Left lung (tissue), 10 donors: ENCODE results near the gene RPS16. TPM values are rescaled to one million over a fixed set of nuclear protein-coding genes. Genes with fewer than 3 reads are reported as not detected.
A peak's percentile ranks its signal among the peaks of the same experiment; 100 is the strongest.

ENCODE experiments used
- ATAC-seq: fragments of 200-7000 bp; cut with Tn5 transposase; one replicate; pipeline ENCODE4 v1.9.1; 2020; ENCODE audit warnings: moderate library complexity
- DNase-seq, 4 donors: peaks; one replicate each; pipeline ENCODE4 v3.0.0-alpha.2; 2013 to 2020
- H3K27ac ChIP-seq, 2 donors: fragments of 200-600 bp; sonication (generic) in 1 of 2; one replicate each; pipeline versions ENCODE4 v1.5.0 to v1.8.0; 2020 to 2021
- H3K27me3 ChIP-seq, 2 donors: fragments of 200-600 bp; sonication (generic) in 1 of 2; one replicate each; pipeline versions ENCODE4 v1.5.0 to v1.8.0; 2020 to 2021
- H3K36me3 ChIP-seq, 2 donors: fragments of 200-600 bp; sonication (generic) in 1 of 2; one replicate each; pipeline versions ENCODE4 v1.5.0 to v1.8.0; 2020 to 2021
- H3K4me1 ChIP-seq, 2 donors: fragments of 200-600 bp; one replicate each; pipeline ENCODE4 v1.8.0; 2021
- H3K4me3 ChIP-seq, 2 donors: fragments of 200-600 bp; sonication (generic) in 1 of 2; one replicate each; pipeline versions ENCODE4 v1.5.0 to v1.8.0; 2020 to 2021; ENCODE audit warnings: mild to moderate bottlenecking in 1 of 2
- H3K9me3 ChIP-seq, 2 donors: fragments of 200-600 bp; sonication (generic) in 1 of 2; one replicate each; pipeline versions ENCODE4 v1.5.0 to v1.8.0; 2020 to 2021
- intact Hi-C, 2 donors: fragments of 100-400 bp; cut with DNase I; formaldehyde crosslinking; loops; one replicate each; pipeline versions ENCODE4 v1.11.2 to v1.14.2; 2022
- polyA plus RNA-seq, 6 donors: library from polyadenylated mRNA; unstranded; fragments of 120-200 nt; gene quantifications; one replicate each; pipeline ENCODE4 v1.2.1, GENCODE V29; 2013; ENCODE audit not compliant: insufficient read length in 6 of 6
- total RNA-seq, 2 donors: library from RNA; stranded (reverse); fragmentation: NEBNext Ultra II Directional; extraction: Animal tissue kit (Norgen Biotek cat#: 25700); gene quantifications; one replicate each; pipeline ENCODE4 v1.2.1, GENCODE V29; 2021
- TF ChIP-seq, protein P1 (sequence below), 2 donors: fragments of 200-600 bp; sonication (generic) in 1 of 2; IDR thresholded peaks; one replicate each; pipeline versions ENCODE4 v1.5.0 to v1.8.0; 2021; ENCODE audit warnings: antibody characterized with exemption in 2 of 2
- donor health status: DM: no; HTN: yes; CAD: no.
- donor health status: DM: no; HTN: no; CAD: no.

RPS16 gene
- total and polyA plus RNA-seq, 8 donors = 1,386 to 1,755 (median 1,500) TPM

DNA sequence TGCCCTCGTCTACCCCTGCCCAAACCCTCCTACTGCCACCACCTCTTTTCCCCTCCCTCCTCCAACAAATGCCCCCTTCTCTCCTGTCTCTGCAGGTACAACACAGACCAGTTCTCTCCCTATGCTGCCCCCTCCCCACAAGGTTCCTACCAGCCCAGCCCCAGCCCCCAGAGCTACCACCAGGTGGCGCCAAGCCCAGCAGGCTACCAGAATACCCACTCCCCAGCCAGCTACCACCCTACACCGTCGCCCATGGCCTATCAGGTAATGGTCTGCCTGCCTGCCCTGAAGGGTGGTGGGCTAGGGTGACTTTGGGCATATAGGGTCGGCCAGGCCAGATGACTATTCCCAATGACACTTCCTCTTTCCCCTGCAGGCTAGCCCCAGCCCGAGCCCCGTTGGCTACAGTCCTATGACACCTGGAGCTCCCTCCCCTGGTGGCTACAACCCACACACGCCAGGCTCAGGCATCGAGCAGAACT lies 38.4 kb upstream of the RPS16 start:
- peaks cover 3 to 82% of the 10 kb centered on the region in 2 donors for H3K36me3 ChIP-seq

GRCh38 chr19:39473443-39473960 lies 37.8 kb upstream of the RPS16 start:
- Histone ChIP-seq H3K9me3 (no peaks in the 10 kb centered on the region), H3K27ac (no peak overlapping the region), H3K4me3 (no peak overlapping the region), H3K4me1 (no peaks in the 10 kb centered on the region), H3K36me3 (peaks cover 3 to 89% of the 10 kb centered on the region in 2 donors), H3K27me3 (no peaks in the 10 kb centered on the region)
- TF ChIP-seq, protein P1, sequence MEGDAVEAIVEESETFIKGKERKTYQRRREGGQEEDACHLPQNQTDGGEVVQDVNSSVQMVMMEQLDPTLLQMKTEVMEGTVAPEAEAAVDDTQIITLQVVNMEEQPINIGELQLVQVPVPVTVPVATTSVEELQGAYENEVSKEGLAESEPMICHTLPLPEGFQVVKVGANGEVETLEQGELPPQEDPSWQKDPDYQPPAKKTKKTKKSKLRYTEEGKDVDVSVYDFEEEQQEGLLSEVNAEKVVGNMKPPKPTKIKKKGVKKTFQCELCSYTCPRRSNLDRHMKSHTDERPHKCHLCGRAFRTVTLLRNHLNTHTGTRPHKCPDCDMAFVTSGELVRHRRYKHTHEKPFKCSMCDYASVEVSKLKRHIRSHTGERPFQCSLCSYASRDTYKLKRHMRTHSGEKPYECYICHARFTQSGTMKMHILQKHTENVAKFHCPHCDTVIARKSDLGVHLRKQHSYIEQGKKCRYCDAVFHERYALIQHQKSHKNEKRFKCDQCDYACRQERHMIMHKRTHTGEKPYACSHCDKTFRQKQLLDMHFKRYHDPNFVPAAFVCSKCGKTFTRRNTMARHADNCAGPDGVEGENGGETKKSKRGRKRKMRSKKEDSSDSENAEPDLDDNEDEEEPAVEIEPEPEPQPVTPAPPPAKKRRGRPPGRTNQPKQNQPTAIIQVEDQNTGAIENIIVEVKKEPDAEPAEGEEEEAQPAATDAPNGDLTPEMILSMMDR (IDR thresholded peaks at IDR 0.05) = no peak
- ATAC-seq (no peak), DNase-seq (peak in 1 of 4 donors; percentile 60)
- intact Hi-C loops = loop anchor here in 1 of 2 donors (10.0 kb wide), 1 partner anchor 61 kb away; the partner anchor contains the start of gene EID2B

More for the DNA sequence above, 38.4 kb upstream of the RPS16 start:
- H3K4me3 ChIP-seq = no peak overlapping the region
- H3K27me3 ChIP-seq = no peaks in the 10 kb centered on the region
- no peak overlapping the region for H3K27ac ChIP-seq
- intact Hi-C loops = loop anchor here in 1 of 2 donors (10.0 kb wide), 1 partner anchor 61 kb away; the partner anchor contains the start of gene EID2B
- H3K4me1 ChIP-seq = peaks cover 0 to under 1% of the 10 kb centered on the region in 2 donors
- ATAC-seq (peak; percentile 76), DNase-seq (peak; percentile 16 to 92 (median 50))
- TF ChIP-seq, protein P1 (IDR thresholded peaks at IDR 0.05) = peak; percentile 55 to 73
- H3K9me3 ChIP-seq = no peaks in the 10 kb centered on the region

GRCh38 chr19:39472746-39473442 lies 37.1 kb upstream of the RPS16 start:
- DNase-seq (peak in 1 of 4 donors; percentile 79), ATAC-seq (no peak)
- intact Hi-C loops = loop anchor here in 1 of 2 donors (10.0 kb wide), 1 partner anchor 62 kb away; the partner anchor contains the start of gene EID2B
- Histone ChIP-seq H3K9me3 (no peaks in the 10 kb centered on the region), H3K36me3 (peaks cover 3 to 95% of the 10 kb centered on the region in 2 donors), H3K27me3 (no peaks in the 10 kb centered on the region), H3K4me3 (no peak overlapping the region), H3K27ac (no peak overlapping the region), H3K4me1 (no peaks in the 10 kb centered on the region)
- TF ChIP-seq, protein P1 (IDR thresholded peaks at IDR 0.05) = no peak

DNA sequence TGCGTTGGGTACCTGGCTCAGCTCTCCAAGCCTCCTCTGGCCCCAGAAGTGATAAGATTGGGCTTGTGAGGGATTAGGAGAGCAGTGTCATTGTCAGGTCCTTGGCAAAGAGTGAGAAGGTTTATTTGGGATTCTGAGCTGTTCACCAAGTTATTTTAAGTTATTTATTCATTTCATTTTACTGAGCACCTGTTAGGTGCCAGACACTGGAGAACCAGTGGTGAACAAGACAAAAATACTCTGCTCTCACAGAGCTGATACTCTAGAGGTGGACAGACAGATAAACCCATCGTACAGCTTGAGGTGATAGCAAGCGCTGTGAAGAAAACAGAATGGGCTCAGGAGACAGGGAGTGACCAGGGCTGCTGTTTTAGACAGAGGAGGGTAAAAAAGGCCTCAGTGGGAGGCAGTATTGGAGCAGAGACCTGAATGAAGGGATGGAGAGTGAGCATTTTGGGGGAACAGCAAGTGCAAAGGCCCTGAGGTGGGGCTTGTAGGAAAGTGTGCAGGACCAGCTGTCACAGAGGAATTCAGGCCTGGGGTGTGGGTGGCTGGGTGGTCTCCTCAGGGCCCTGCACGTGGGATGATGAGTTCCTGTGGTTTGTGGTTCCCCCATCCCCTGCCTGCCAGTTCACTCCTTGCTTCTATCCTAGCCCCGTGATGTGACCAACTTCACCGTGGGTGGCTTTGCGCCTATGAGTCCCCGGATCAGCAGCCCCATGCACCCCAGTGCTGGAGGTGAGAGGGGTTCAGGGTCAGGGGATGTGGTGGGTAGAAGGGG lies 36.2 kb upstream of the RPS16 start:
- Histone ChIP-seq H3K27ac (no peak overlapping the region), H3K9me3 (no peaks in the 10 kb centered on the region), H3K4me3 (no peak overlapping the region), H3K36me3 (peaks cover 3 to 97% of the 10 kb centered on the region in 2 donors), H3K27me3 (no peaks in the 10 kb centered on the region), H3K4me1 (no peaks in the 10 kb centered on the region)
- TF ChIP-seq, protein P1 (IDR thresholded peaks at IDR 0.05) = no peak
- ATAC-seq = no peak
- DNase-seq = peak in 1 of 4 donors; percentile 29
- intact Hi-C loops = loop anchor here in 1 of 2 donors (10.0 kb wide), 1 partner anchor 63 kb away; the partner anchor contains the start of gene EID2B
